Measurements from ENCODE around the gene H2BK1.

Gene H2BK1

DNA sequence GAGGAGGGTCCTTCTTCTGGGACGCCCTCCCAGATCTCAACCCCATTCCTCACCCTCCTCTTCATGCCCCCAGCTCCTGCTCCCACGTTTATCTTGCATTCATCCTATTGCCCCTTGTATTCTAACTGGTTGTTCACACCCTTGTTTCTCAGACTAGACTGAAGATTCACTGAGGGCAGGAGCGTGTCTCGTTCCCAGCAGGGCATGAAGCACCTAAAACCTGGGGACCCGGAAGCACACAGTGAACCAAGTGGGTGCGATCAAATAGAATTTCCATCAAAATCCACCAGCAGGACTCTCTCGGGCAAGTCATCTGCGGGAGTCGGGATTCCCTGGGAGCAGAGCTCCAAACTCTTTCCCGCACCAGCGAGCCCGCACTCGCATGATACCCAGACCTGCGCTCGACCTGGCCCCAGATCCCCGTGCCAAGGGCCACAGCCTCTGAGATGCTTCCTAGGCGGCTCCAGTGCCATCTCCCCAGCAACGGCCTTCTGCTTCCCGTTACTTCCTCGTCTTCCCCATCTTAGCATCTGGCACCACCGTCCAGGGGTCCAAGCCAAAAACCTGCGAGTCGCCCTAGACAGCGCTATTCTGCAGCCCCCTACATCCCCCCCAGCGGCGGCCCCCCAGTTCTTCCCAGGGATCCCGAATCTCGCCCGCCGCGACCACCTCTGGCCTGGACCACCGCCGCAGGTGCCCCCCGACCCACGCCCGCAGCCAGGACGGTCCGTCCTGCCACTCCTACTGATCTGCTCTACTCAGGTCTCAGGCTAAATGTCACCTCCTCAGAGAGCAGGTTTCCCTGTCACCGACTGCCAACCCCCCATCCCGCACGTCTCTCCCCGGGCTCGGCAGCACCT lies 36.7 kb downstream of the H2BK1 start:
- DNase-seq (ENCODE audit: low spot score in 2 of 2) (no peak), ATAC-seq (no peak)
- peaks cover 6% of the 10 kb centered on the region for H3K36me3 Mint-ChIP-seq
- peaks cover 23% of the 10 kb centered on the region for H3K4me1 Mint-ChIP-seq
- H3K9me3 Mint-ChIP-seq, result no peaks in the 10 kb centered on the region
- H3K4me3 Mint-ChIP-seq, result no peak overlapping the region
- no peak overlapping the region for H3K27ac Mint-ChIP-seq

DNA sequence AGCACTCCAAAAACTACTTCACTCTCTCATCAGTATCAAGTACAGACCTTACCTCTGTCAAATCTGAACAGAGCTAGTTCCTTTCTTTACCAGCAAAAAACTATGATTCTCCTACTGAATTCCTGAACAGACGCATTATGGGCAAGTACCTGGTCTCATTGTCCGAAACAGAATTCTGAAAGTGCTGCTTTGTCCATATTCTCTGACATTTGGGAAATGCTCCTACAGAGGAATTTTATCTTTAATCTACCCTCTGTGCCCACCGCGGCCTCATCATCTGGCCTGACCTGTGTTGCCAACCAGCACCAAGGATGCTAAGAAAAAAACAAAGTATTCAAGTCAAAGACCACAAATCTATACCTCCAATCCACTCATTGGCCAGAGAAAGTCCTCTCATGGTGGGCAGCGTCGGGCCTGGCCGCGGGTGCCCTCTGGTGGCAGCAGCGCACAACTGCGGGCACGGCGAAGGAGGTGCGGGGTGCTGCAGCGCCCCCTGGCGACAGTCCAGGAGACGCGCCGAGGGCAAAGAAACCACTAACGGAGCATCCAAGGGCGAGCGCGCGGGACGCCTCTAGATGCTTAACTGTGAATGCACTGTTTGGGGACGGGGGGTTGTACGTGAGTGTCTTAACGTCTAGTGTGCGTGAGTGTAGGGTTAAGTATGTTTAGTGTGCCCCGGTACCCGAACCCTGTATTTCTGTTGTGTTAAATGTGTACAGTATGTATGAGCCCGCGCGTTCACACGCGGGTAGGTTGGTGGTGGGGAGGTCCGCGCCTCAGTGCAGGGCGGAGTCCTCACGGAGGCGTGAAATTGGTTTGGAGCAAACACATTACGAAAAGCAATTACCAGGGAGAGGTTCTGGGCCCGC lies 37.8 kb downstream of the H2BK1 start:
- Mint-ChIP-seq H3K36me3 (peaks cover 6% of the 10 kb centered on the region), H3K9me3 (no peaks in the 10 kb centered on the region), H3K27ac (peak overlapping the region; percentile 23), H3K4me3 (no peak overlapping the region), H3K4me1 (peaks cover 28% of the 10 kb centered on the region)
- peak; percentile 89 to 93 for DNase-seq (ENCODE audit: low spot score in 2 of 2)
- ATAC-seq, result peak; percentile 72

DNA sequence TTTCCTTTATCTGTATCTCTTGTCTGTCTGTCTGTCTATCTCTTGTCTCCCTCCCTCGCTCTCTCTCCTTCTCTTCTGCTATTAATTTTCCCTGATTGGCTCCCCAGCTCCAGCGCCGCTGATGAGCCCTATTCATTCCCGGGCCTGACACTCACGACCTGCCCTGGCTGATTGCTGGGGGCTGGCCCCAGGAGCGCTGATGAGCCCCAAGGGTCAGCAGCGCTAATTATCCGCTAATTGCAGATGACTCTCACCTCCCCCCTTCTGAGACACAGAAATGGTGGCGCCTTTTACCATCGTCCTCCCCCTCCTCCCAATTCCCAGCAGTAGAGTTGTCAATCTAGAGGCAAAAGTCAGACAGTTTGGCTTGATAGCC lies 41.5 kb downstream of the H2BK1 start:
- Mint-ChIP-seq H3K36me3 (peaks cover 6% of the 10 kb centered on the region), H3K4me1 (peaks cover 28% of the 10 kb centered on the region), H3K27ac (no peak overlapping the region), H3K4me3 (peak overlapping the region; percentile 66), H3K9me3 (no peaks in the 10 kb centered on the region)
- ATAC-seq, result no peak
- no peak for DNase-seq (ENCODE audit: low spot score in 2 of 2)

- peak; percentile 69 to 82 for DNase-seq (ENCODE audit: low spot score in 2 of 2)
- H3K4me3 Mint-ChIP-seq, result peak overlapping the region; percentile 66
- no peak overlapping the region for H3K27ac Mint-ChIP-seq
- no peaks in the 10 kb centered on the region for H3K9me3 Mint-ChIP-seq
- peaks cover 3% of the 10 kb centered on the region for H3K36me3 Mint-ChIP-seq
- ATAC-seq, result peak; percentile 91
- peaks cover 23% of the 10 kb centered on the region for H3K4me1 Mint-ChIP-seq
These were observed 42.1 kb downstream of the H2BK1 start for GRCh38 chr7:151168003-151168786.

DNA sequence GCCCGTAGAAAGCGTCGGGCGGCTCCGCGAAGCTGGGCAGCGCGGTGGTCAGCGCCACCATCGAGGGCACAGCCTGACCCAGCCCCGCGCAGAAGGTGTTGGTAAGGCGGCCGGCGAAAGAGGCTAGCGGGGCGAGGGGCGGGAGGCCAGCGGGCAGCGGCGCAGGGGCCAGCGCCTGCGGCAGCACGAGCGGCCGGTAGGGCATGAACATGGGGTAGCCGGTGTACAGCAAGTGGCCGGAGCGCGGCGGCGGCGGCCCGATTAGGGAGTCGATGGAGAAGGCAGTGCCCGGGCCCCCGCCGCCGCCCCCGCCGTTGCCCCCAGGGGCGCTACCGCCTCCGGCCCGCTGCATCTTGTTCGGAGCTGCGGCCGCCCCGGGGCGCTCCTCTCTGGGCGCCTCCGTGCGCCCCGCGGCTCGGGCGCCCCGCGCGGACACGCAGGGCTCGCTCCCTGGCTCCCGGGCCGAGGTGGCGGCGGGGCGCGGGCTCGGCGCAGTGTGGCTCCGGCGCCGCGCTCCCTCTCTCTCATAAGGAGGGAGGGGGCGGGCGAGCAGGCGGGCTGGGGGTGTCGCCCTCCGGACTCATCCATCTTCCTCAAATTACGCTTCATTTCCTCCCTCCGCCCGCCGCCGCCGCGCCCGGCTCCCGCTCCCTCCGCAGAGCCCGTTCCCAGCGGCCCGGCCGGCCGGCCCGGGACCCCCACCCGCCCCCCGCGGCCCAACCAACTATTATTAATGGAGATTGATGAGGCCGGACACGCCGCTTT lies 42.9 kb downstream of the H2BK1 start, which contains the start of gene GBX1:
Gene GBX1 (minus strand): TSS at position 498 of the 765 bp plus-strand sequence. CDS start 146 bp downstream, at position 352.
- peak within 1 kb of the TSS; percentile 66 for H3K4me3 Mint-ChIP-seq
- H3K27ac Mint-ChIP-seq, result no peak within 1 kb of the TSS
- DNase-seq (ENCODE audit: low spot score in 2 of 2) (no peak), ATAC-seq (peak; percentile 49)
- H3K4me1 Mint-ChIP-seq, result peaks cover 15% of the 10 kb centered on the region
- H3K36me3 Mint-ChIP-seq, result no peaks in the 10 kb centered on the region
- no peaks in the 10 kb centered on the region for H3K9me3 Mint-ChIP-seq

DNA sequence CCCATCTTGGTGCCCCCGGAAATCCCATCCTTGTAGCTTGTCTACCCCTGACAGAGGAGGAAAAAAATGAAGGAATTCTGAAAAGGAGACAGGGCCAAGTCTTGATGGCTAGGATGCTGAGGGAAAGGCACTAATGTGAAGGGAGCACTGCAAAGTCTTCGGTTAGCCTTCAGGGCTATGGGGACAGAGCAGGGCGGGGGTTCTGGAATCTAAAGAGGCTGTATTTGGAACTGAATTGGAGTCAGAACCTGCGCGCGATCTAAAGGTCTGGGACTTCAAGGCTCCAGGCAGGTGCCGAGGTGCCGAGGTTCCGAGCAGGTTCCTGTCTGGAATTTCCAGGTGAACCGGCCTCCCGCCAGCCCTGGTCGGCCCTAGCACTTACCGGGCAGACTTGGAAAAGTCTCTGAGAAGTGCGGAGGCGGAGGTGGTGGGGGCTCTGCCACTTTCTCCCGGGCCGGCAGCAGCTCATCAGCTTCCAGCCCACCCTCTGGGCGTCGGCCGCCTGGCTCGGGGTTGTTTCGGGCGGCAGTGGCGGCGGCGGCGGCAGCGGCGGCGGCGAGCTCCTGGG lies 43.6 kb downstream of the H2BK1 start:
- DNase-seq (ENCODE audit: low spot score in 2 of 2) (no peak), ATAC-seq (no peak)
- Mint-ChIP-seq H3K27ac (no peak overlapping the region), H3K9me3 (no peaks in the 10 kb centered on the region), H3K4me3 (peak overlapping the region; percentile 66), H3K36me3 (no peaks in the 10 kb centered on the region), H3K4me1 (peaks cover 12% of the 10 kb centered on the region)

DNA sequence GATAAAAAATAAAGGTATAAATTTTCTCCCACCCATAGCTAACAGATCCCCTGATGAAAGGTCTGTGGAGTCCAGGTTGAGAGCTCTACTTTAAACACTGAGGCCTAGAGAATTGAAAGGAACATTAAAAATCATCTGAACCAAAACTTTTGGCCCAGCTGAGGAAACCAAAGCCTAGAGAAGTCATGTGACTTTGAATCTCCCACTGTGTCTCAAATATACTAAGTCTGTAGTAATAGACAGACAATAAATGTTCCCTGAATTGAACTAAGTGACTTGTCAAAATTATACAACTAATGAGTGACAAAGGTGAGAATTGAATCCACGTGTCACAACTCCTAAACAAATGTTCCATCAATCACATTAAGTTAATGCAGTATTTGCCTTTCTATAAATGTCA lies 48.5 kb downstream of the H2BK1 start:
- Mint-ChIP-seq H3K9me3 (no peaks in the 10 kb centered on the region), H3K27ac (no peak overlapping the region), H3K4me1 (no peaks in the 10 kb centered on the region), H3K36me3 (no peaks in the 10 kb centered on the region), H3K4me3 (no peak overlapping the region)
- ATAC-seq (no peak), DNase-seq (ENCODE audit: low spot score in 2 of 2) (no peak)
